ENCODE data around the gene KLK13.

- TF ChIP-seq CTCF (IDR thresholded peaks at IDR 0.05): no peak
- TF ChIP-seq POLR2A (IDR thresholded peaks at IDR 0.05): no peak
Observed at GRCh38 chr19:51023946-51024345, 40.9 kb downstream of the KLK13 start.

Data from tibial nerve (tissue), 3 donors.